ENCODE data around the gene TPCN1. TPM values are rescaled to one million over a fixed set of nuclear protein-coding genes. Genes with fewer than 3 reads are reported as not detected.

Gene TPCN1
- total RNA-seq, 1 experiment from 2014 or later, result 13.5 TPM

- Histone ChIP-seq H4K91ac (ENCODE audit: insufficient read length, low read depth, low read length) (no peak overlapping the region), H4K8ac (replicated peaks; ENCODE audit: insufficient read length, low read depth, low read length) (no peak overlapping the region), H2AFZ (ENCODE audit: low read length) (no peak overlapping the region), H3T11ph (ENCODE audit: low read length) (no peak overlapping the region), H2AK5ac (ENCODE audit: insufficient read length, low read length) (no peak overlapping the region), H3K27me3 (ENCODE audit: insufficient read depth, low read length) (no peaks in the 10 kb centered on the region), H3K23me2 (ENCODE audit: insufficient read length, low read depth, low read length, poor library complexity, severe bottlenecking) (no peaks in the 10 kb centered on the region), H3K23ac (ENCODE audit: insufficient read length, low read depth, low read length) (no peak overlapping the region), H3K9me3 (ENCODE audit: control insufficient read depth, low read depth, low read length) (no peaks in the 10 kb centered on the region), H3K79me1 (ENCODE audit: insufficient read depth, low read depth, low read length, poor library complexity, severe bottlenecking) (no peaks in the 10 kb centered on the region), H3K79me2 (ENCODE audit: insufficient read depth, low read length) (no peaks in the 10 kb centered on the region), H3K18ac (ENCODE audit: insufficient read length, low read depth, low read length) (no peak overlapping the region), H3K4ac (ENCODE audit: low read depth, low read length) (no peak overlapping the region), H3K4me2 (ENCODE audit: insufficient read depth, insufficient read length, low read length) (no peak overlapping the region), H3K9ac (ENCODE audit: extremely low read depth, insufficient read length, low read length) (no peak overlapping the region), H4K5ac (ENCODE audit: insufficient read length, low read depth, low read length) (no peak overlapping the region), H3K56ac (ENCODE audit: insufficient read length, low read depth, low read length) (no peak overlapping the region), H3K14ac (ENCODE audit: insufficient read depth, low read length) (no peak overlapping the region), H2BK120ac (ENCODE audit: low read depth, low read length, poor library complexity, severe bottlenecking) (no peak overlapping the region), H2BK12ac (ENCODE audit: insufficient read length, low read depth, low read length) (no peak overlapping the region), H3K4me1 (ENCODE audit: insufficient read depth, low read length) (peaks cover 4% of the 10 kb centered on the region; the same call in 1 of the 2 replicates), H2BK20ac (ENCODE audit: low read depth, low read length, poor library complexity, severe bottlenecking) (no peak overlapping the region), H3K27ac (ENCODE audit: insufficient read length, low read depth, low read length) (no peak overlapping the region), H4K20me1 (ENCODE audit: control insufficient read depth, insufficient read depth, insufficient read length) (no peaks in the 10 kb centered on the region), H2BK5ac (ENCODE audit: insufficient read length, low read length) (no peak overlapping the region), H2BK15ac (ENCODE audit: low read depth, low read length) (no peak overlapping the region)
- Mint-ChIP-seq H3K27ac (peak overlapping the region; percentile 2 to 49 (median 31); a peak in 3 of 7 replicates), H3K4me3 (no peak overlapping the region), H3K27me3 (ENCODE audit: low read depth) (no peaks in the 10 kb centered on the region), H3K36me3 (ENCODE audit: insufficient read depth in 1 of 3, low read depth in 3 of 3) (peaks cover 3 to 17% (median 15%) of the 10 kb centered on the region in 3 experiments; a peak in 5 of 7 replicates), H3K9me3 (no peaks in the 10 kb centered on the region), H3K4me1 (peaks cover 13 to 16% of the 10 kb centered on the region in 2 experiments)
- TF ChIP-seq CTCF (conservative IDR thresholded peaks at IDR 0.05), result no peak
- no CpG with 5 or more reads among the region's 9 CpGs for WGBS (ENCODE audit: extremely low coverage, insufficient read length, low lambda C conversion rate)
- no peak for DNase-seq
Observed at GRCh38 chr12:113263431-113263963, 42.2 kb downstream of the TPCN1 start.

Measured in H9 (cell line).